22Rv1 (cell line): ENCODE results near the gene DCHS1.

Experiments used
- CTCF ChIP-seq: fragments of 450-650 bp; IDR thresholded peaks from 2 replicates; pipeline ENCODE4 v1.5.1; 2017; ENCODE audit warnings: mild to moderate bottlenecking
- ZFX ChIP-seq: fragments of 450-650 bp; IDR thresholded peaks from 2 replicates; pipeline ENCODE4 v1.6.1; 2017; ENCODE audit warnings: antibody characterized with exemption, borderline replicate concordance

DNA sequence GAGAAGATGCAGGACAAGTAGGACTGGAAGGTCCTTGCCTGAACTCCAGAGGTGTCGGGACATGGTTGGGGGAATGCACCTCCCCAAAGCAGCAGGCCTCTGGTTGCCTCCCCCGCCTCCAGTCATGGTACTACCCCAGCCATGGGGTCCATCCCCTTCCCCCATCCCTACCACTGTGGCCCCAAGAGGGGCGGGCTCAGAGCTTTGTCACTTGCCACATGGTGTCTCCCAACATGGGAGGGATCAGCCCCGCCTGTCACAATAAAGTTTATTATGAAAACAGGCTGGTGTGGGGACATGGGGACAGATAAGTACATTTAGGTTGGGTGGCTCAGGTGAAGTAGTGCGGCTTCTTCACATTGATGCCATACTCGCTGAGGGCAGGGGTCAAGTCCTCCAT is 45.0 kb downstream of the DCHS1 start:
- no peak for TF ChIP-seq CTCF
- TF ChIP-seq ZFX: no peak
